GM19193 (cell line): ENCODE measurements around the gene UCP2.

Source experiments
- POLR2A ChIP-seq: IDR thresholded peaks from 4 replicates; pipeline ENCODE4 v1.6.1; 2011; ENCODE audit not compliant: insufficient read depth, insufficient read length; ENCODE audit errors: extremely low read depth

UCP2 gene

DNA sequence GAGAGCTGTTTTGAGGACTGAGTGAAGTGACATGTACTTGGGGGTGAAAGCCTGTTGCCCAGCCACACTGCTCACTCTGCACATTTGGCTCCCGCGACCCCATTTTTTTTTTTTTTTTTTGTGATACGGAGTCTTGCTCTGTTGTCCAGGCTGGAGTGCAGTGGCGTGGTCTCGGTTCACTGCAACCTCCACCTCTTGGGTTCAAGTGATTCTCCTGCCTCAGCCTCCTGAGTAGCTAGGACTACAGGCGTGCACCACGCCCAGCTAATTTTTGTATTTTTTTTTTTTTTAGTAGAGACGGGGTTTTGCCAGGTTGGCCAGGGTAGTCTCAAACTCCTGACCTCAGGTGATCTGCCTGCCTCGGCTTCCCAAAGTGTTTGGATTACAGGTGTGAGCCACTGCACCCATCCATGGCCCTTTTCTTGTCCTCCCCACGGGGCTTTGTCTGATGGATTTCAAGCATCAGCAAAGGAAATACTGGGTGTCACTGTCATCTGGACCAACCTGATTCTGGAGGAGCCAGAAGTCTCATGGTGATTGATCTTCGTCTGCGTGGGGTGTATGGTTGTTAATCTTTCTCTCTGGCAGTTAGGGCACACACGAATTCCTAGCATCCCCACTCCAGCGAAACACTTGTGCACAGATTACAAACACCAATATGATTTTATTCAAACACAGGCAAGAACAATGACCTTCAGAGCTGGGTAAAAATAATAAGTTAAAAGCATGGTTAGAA lies 29.6 kb upstream of the UCP2 start:
- TF ChIP-seq POLR2A: no peak

DNA sequence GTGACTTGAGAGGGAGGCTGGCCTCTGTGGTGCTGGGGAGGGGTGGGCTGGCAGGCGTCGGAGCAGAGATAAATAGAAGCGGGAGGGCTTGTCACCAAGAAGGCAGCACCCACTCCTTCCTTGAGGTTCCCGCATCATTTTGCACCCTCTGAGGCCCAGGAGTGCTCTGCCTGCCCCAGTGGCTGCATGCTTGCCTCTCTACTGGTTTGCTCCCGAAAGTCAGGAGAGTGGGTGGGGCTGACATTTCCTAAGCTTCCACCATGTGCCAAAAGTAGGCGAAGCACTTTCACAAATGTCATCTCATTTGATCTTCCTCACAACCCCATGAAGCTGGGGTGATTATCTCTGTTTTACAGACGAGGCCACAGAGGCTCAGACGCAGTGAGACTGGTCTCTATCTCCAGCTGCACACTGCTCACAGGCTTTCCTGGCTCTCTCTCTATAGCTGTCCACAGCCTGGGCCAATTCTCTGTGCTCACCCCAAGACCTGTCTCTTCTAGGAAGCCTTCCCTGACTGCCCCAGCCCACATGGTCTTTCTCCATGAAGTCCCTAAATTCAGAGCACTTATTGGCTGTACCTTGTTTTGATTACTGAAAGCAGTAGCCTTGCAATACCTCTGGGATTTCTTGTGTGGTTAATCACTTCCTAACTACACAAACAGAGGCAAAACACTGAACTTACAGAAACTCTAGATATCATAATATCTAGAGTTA lies 28.9 kb upstream of the UCP2 start:
- no peak for TF ChIP-seq POLR2A

DNA sequence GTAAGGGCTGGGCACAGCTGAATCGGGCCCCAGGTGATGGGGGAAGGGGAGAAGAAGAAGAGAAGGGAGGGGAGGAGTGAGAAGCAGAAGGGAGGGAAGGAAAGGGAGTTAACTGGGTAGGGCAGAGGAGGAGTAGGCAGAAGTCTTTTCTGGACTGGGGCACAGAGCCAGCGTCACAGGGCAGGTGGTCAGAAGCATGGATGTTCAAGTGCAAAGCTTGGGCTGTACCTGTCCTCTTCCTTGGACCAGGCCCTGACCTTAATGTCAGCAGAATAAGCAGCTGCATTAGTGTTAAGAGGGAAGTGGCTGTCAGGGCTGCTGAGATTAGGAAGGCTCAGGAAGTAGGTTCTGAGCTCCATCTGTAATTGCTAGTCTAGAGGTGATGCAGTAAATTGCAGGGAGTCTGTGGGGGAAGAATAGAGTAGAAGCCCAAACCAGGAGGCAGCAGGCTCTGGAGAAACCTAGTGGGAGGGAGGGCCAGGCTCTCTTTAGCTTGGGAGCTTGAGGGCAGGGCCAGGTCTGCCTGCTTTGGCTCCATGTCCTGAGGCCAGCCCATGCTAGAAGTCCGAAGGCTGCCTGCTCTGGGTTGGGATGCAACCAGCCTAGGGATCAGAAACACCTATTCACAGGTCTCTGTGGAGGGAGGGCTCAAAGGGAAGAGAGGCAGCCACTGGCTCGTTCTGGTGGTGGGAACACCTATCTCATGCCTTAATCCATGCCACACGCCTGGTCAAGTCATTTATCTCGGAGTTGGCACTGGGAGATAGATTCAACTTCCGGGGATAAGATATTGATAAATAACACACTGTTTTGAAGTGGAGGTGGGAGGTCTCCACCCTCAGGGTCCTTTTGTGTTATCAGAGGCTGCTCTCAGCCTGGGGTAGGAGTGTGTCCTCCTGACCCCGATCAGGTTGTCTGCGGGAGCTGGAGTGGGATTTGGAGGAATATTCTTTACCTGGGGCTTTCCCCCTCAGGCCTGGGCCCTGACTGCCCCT lies 28.0 kb upstream of the UCP2 start:
- no peak for TF ChIP-seq POLR2A

DNA sequence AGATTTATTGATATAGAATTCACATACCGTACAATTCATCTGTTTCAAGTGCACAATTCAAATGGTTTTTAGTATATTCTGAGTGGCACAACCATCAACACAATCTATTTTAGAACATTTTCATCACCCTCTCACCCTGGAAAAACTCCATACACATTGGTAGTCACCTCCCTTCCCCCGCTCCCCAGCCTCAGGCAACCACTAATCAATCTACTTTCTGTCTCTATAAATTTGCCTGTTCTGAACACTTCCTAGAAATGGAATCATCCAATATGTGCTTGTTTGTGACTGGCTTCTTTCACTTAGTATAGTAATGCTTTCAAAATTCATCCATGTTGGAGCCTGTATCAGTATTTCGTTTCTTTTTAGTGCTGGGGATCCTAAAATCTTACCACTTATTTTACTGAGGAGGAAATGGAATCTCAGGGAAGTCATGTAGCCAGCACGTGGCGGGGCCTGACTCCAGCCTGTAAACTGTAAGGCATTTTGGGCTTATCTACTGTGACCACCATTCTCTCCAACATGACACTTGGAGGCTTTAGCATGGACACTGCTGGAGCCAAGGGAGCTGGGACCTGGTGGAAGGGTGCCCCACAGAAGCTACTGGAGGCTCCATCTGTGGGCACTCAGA lies 27.1 kb upstream of the UCP2 start:
- TF ChIP-seq POLR2A: no peak

DNA sequence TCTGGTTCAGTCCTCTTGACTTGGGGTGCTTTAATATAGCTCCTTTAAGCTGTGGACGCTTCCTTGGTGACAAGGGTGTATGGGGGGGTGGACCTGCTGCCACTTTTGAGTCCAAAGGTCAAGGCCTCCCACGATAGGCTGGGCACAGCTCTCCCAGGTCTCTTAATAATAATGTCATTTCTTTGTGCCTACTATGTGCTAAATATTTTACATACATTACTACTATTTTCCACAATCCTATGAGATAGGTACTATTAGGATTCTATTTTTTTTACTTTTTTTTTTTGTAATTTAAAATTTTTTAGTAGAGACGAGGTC lies 26.5 kb upstream of the UCP2 start:
- no peak for TF ChIP-seq POLR2A

DNA sequence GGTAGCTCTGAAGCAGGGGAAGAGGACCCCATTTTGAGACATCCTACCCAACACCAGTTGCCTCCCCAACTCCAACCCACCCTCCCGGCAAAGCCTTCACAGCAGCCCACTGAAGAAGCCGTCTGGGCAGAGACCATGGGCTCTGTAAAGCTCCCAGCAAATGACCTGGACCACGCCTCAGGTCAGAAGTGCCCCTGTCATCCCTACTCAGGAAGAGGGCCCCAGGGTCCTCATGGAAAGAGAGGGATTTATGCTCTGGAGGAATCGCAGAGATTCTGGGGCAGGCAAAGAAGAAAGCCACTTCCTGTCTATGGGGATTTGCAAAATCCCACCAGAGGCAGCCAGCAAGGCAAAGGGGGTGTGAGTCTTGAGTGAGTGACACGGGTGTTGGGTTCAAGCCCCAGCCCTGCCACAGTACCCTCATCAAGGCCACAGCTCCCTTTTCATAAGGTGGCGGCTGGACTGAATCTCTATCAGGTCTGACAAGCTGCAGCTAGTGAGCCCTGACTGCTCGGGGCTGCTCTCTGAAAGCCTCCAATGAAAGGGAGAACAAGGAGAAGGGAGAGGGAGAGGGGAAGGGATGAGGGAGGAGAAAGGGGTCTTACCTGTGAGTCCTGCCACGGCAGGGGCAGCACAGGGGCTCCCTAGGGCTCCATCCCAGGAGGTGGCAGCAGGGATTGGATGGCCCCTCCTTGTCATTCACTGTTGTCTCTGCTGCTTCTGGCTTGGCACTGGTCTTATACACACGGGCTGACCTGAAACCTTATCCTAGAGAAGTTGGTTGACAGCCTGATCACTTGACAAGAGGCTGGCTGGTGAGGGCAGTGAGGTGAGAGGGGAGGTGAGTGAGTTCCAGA lies 26.0 kb upstream of the UCP2 start, which contains the start of gene UCP3:
TSS of gene UCP3 (minus strand) at position 713 of the 857 bp plus-strand sequence. CDS start 2,043 bp downstream, outside the sequence.
- TF ChIP-seq POLR2A: no peak

DNA sequence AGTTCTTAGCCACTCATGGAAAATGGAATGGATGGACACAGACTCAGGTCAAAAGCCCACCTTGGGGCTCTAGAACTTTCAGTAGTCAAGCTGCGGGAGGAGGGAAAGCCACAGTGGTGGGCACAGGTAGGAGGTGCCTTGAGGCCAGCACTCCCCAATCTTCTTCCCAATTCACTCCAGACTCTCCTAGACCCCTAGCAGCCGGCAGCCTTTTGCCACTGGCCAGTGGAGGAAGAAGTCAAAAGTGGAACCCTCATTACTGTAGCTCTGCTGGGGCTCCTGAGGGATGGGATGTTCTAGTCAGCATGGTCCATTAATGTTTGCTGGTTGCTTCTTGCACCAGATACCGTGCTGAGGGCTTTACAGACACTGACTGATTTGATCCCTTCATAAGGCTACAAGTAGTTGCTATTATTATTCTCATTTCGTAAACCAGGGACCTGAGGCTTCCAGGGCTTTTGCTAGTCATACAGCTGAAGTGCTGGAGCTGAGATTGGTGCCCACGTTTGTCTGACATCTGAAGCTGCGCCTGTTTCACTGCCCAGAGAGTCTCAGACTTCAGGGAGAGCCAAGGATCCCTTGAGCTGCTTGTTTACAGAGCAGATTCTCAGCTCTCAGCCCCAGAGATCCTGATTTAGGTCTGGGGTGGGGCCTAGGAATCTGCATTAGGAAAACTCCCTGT lies 25.2 kb upstream of the UCP2 start:
- TF ChIP-seq POLR2A: no peak

DNA sequence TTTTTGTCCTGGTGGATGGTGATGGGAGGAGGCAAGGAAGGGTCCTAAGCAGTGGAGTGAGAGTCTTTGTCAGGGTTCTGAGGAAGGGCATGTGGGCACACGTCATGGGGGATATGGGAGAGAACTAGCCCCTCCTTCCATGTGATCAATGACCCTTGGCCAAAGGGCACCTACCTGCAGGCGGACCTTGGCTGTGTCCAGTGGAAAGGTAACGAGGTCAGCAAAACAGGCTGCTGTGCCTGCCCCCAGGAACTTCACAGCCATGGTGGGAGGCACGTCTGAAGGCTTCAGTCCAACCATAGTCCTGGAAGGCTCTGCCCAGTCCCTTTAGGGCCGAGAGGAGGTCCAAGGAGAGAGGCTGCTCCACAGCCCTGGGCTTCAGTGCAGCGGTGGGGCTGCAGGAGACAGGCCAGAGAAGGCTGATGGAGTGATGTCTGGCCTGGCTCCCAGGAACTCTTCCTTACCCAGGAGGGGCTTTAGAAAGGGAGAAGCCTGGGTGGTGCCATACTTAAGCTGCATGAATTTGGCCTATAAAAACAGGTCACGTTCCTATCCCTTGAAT lies 24.2 kb upstream of the UCP2 start:
- TF ChIP-seq POLR2A: no peak

DNA sequence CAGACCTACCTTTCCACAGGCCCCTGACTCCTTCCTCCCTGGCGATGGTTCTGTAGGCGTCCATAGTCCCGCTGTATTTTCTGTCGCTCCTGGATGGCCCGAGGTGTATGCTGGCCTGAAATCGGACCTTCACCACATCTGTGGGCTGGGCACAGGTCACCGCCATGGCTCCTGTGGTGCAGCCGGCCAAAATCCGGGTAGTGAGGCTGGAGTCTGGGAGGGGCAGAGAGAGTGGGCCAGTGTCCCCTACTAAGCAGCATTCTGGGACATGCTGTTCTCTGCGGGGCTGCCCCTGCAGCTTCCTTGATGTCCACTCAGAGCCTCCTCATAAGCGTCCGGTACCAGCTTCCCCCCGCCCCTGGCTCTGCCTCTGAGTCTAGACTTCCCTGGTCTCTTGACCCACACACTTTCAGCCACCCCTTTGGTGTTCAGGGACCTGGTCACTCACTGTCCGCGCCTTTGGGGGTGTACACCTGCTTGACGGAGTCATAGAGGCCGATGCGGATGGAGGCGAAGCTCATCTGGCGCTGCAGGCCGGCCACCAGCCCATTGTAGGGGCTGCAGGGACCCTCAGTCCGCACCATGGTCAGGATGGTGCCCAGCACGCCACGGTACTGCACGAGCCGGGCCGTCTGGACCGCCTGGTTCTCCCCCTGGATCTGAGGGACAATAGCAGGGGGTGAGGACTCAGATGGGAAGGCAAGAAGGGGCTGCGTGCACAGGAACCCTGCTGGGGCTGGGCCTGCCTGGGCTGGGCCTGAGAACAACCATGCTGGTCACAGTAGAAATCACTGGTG lies 23.3 kb upstream of the UCP2 start:
- TF ChIP-seq POLR2A: no peak

DNA sequence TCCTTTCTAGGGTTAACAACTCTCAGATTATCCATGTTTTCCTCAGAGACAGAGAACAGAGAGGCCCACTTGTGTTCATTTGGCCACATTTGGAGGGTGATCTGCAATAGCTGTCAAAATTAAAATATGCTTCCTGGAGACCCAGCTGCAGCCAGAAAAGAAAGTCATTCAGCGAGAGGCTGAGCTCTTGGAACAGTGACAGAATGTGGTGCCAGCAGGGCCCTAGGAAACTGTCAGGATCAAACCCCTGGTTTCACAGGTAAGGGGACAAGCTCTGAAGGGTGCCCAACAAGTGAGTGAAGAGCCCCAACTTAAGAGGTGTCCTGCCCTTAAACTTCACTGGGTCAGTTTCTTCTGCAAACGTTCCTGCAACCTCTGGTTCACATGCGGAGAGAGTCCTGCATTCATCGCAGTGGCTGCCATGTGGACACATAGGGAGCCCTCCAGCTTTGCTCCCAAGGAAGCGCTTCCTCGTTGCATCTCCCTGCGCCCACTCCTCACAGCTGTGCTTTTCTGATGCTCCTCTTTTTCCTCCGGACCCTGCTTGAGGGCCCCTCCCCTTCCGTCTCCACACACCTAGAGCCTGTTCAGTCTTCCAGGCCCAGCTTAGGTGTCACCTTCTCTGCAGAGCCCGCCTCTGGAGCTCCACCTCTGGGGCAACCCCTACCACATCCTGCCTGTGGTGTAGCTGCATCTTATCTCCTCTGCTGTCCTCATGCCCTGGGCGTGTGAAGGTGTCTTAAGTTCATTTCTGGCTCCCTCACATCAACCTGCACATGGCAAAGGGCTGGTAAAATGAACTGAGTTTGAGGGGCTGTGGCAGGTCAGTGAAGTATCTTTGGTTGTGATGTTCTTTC lies 22.3 kb upstream of the UCP2 start:
- no peak for TF ChIP-seq POLR2A

DNA sequence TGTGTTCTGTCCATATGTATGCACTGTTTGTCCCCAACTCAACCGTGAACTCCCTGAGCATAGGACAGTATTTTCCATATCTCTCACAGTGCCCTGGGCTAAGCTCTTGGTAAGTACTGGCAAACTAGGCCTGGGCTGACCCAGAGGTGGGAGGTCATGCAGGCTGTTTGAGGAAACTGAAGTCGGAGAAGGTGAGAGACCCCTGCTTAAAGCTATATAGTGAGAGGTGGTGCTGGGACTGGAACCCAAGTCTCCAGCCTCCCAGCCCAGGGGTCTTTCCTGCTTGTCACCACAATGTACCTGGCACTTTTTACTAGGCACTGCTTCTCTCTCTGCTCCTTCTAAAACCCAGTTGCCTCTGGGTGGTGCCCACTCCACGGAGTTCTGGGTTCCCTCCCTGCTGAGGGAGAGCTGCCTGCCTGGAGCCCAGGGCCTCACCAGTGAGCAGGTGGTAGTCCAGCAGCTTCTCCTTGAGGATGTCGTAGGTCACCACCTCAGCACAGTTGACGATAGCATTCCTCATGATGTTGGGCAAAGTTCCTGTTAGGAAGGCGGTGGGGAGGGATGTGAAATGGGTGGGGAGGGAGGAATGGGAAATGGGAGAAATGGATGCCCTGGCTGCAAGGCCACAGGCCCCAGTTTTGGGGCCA lies 21.5 kb upstream of the UCP2 start:
- TF ChIP-seq POLR2A: no peak
